ENCODE results near the gene ATP2B1.

GRCh38 chr12:89665556-89665955 is 43.1 kb downstream of the ATP2B1 start:
- TF ChIP-seq GATA3 (IDR thresholded peaks at IDR 0.05; ENCODE audit: low read depth, low read length) (no peak), GATA2 (IDR thresholded peaks at IDR 0.05; ENCODE audit: low read depth, low read length) (no peak)

All from SH-SY5Y (cell line).